Brain microvascular endothelial cell (primary cell): ENCODE results near the gene CIB1.

Source experiments
- DNase-seq: peaks from one replicate; pipeline ENCODE4 v3.0.0-alpha.2; 2020
- H3K27ac ChIP-seq: fragments of 250-450 bp; sonication (Bioruptor Pico); 2 replicates; pipeline ENCODE4 v1.5.1; 2020; ENCODE audit warnings: mild to moderate bottlenecking, moderate library complexity
- H3K27me3 ChIP-seq: fragments of 250-450 bp; sonication (Bioruptor Pico); replicated peaks from 2 replicates; pipeline ENCODE4 v1.5.1; 2020; ENCODE audit warnings: mild to moderate bottlenecking
- H3K36me3 ChIP-seq: fragments of 250-450 bp; sonication (Bioruptor Pico); replicated peaks from 2 replicates; pipeline ENCODE4 v1.5.1; 2020; ENCODE audit warnings: mild to moderate bottlenecking
- H3K4me3 ChIP-seq: 2 replicates; pipeline ENCODE4 v1.5.1; 2011; ENCODE audit warnings: low read depth, mild to moderate bottlenecking, control low read depth, low read length, moderate library complexity
- CTCF ChIP-seq: IDR thresholded peaks from 2 replicates; pipeline ENCODE4 v1.5.1; 2011; ENCODE audit warnings: low read depth, mild to moderate bottlenecking, moderate library complexity, low read length, control low read depth, inconsistent platforms; ENCODE audit errors: missing control alignments
- in situ Hi-C: cut with HindIII; loops from 2 replicates; pipeline ENCODE4 v1.10.0; 2017; ENCODE audit warnings: low sequenced_read_pairs, low pct_ligation_motif_present

The CIB1 gene

GRCh38 chr15:90214553-90215196 is 19.1 kb downstream of the CIB1 start:
- TF ChIP-seq CTCF: peak; percentile 62
- H3K27me3 ChIP-seq: no peaks in the 10 kb centered on the region
- DNase-seq: no peak
- no peak overlapping the region for H3K27ac ChIP-seq
- in situ Hi-C loops: no loop called here
- H3K4me3 ChIP-seq: no peak overlapping the region
- H3K36me3 ChIP-seq: no peaks in the 10 kb centered on the region

GRCh38 chr15:90213818-90214204 is 19.9 kb downstream of the CIB1 start:
- no peak for DNase-seq
- H3K27ac ChIP-seq: no peak overlapping the region
- H3K27me3 ChIP-seq: no peaks in the 10 kb centered on the region
- no peak for TF ChIP-seq CTCF
- in situ Hi-C loops: no loop called here
- no peak overlapping the region for H3K4me3 ChIP-seq
- no peaks in the 10 kb centered on the region for H3K36me3 ChIP-seq

GRCh38 chr15:90213122-90213817 is 20.5 kb downstream of the CIB1 start:
- no peak overlapping the region for H3K27ac ChIP-seq
- no peak for DNase-seq

DNA sequence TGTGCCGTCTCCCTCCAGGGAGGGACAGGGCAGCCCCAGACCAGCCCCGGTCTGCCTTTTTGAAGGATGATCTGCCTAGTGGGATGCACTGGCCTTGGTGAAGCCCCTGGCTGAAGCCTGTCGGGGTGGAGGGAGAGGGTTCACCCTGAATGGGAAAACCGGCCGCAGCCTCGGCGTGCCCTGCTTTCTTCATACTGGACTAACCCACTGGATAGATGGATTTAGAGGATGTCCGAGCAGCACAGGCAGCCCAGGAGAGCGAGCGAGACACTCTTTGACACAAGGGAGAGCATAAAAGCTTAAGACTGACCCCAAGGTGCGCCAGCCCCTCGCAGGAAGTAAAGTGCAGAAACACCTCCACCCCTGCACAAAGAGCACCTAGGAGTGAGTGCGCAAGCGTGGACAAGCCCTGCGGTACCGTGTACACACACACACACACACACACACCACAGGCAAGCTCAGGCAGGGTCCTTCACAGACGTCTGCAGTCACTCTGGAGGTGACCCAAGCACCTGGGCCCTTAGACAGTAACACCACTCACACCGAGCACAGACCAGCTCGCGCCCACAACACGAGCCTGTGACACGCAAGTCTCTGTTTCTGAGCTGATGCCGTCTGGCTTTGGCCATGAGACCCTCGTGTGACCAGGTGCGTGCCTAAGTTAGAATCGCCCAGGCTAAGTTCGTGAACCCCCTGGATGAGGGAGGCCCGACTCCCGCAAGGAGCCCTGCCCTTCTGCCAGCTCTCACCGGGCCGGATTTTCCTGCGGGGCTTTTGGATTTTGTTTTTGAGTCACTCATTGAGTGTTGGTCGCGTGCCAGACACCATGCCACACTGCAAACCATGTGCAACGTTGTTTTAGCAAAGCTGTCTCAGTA is 21.3 kb downstream of the CIB1 start:
- TF ChIP-seq CTCF: no peak
- in situ Hi-C loops: no loop called here
- H3K27ac ChIP-seq: no peak overlapping the region
- H3K36me3 ChIP-seq: no peaks in the 10 kb centered on the region
- no peaks in the 10 kb centered on the region for H3K27me3 ChIP-seq
- H3K4me3 ChIP-seq: no peak overlapping the region
- no peak for DNase-seq

More at GRCh38 chr15:90213122-90213817, 20.5 kb downstream of the CIB1 start:
- in situ Hi-C loops: no loop called here
- H3K4me3 ChIP-seq: no peak overlapping the region
- no peaks in the 10 kb centered on the region for H3K27me3 ChIP-seq
- H3K36me3 ChIP-seq: no peaks in the 10 kb centered on the region
- TF ChIP-seq CTCF: no peak

DNA sequence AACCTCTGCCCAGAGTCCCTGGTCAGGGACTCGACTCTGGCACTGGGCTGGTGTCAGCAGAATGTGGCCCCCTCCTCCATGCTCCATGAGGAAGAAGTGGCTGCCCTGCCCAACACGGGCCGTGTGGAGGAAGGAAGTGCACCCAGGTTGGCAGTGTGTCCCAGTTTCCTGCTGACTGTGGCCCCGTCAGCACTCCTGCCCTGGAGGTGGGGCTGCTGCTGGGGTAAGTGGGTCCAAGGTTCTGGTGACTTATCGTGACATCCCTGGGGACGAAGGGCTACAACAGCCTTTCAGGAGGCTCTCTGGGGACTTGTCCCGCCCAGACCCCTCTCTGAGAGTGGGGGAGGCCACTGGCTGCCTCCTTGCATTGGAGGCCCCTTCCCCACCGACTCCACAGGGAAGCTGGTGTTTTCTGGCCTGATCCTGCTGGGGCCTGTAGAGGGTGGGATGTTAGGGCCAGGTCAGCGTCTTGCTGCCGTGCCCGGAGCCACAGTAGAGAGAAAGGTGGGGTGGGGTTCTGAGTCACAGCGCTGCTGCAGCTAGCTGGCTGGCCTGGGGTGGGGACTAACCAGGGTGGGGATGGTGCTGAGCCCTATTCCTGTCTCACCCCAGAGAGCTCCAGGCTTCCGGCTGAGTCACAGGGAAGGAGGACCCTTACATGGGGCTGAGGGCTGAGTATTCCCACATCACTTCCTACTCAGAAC is 22.1 kb downstream of the CIB1 start:
- H3K27me3 ChIP-seq: no peaks in the 10 kb centered on the region
- in situ Hi-C loops: no loop called here
- no peaks in the 10 kb centered on the region for H3K36me3 ChIP-seq
- peak; percentile 47 for DNase-seq
- no peak overlapping the region for H3K4me3 ChIP-seq
- peak overlapping the region; percentile 53 for H3K27ac ChIP-seq
- TF ChIP-seq CTCF: no peak
